ENCODE results near the gene TRAF3IP1. TPM values are rescaled to one million over a fixed set of nuclear protein-coding genes. Genes with fewer than 3 reads are reported as not detected.
"Not testable (repeated sequence)": the region's sequence is repeated elsewhere in the genome, so short reads cannot be mapped to it uniquely, and the experiment has no call there.

Gene TRAF3IP1
- total and polyA plus RNA-seq, 8 donors = 4.7 to 10.3 (median 6.9) TPM

DNA sequence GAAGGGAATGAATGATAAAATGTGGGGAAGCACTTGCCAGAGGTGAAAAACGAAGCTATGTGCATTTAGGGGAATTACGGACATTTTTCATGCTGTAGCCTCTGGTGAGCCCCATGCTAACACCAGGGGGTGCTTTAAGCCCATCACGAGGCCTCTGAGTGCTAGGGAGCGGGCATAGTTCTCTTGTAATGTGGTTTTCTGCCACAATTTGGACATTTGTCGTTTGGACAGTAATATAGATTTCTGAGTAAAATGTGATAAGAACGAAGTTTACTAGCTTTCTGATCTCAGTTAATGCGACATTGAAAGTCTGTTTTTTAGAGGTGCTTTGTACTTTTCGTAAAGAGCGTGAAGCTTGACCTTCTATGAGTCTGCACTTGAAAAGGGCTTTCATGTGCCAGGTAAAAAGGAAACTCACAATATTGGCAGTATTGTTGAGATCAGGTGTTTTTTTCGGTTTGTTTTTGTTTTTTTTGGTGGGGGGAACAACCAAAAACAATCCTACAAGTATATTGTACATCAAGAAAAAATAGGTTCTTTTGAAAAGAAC lies 50.6 kb downstream of the TRAF3IP1 start:
- Histone ChIP-seq H3K27ac (no peak overlapping the region), H3K9me3 (no peaks in the 10 kb centered on the region), H3K27me3 (no peaks in the 10 kb centered on the region), H3K4me3 (no peak overlapping the region), H3K36me3 (no peaks in the 10 kb centered on the region), H3K4me1 (peaks cover 0 to 3% (median 0%) of the 10 kb centered on the region in 3 donors)
- DNase-seq (peak in 4 of 6 donors; percentile 45 to 65 (median 46)), FAIRE-seq (no peak), ATAC-seq (peak; percentile 80 to 99 (median 98))
- WGBS, 2 donors = 27 to 29% methylated on average over 10 of the region's 10 CpGs
- intact Hi-C loops (cut with DNase I) = loop anchor here in 1 of 3 donors (10.0 kb wide), 1 partner anchor 54 kb away; the partner anchor contains the start of gene ASB1
- TF ChIP-seq, protein P1, sequence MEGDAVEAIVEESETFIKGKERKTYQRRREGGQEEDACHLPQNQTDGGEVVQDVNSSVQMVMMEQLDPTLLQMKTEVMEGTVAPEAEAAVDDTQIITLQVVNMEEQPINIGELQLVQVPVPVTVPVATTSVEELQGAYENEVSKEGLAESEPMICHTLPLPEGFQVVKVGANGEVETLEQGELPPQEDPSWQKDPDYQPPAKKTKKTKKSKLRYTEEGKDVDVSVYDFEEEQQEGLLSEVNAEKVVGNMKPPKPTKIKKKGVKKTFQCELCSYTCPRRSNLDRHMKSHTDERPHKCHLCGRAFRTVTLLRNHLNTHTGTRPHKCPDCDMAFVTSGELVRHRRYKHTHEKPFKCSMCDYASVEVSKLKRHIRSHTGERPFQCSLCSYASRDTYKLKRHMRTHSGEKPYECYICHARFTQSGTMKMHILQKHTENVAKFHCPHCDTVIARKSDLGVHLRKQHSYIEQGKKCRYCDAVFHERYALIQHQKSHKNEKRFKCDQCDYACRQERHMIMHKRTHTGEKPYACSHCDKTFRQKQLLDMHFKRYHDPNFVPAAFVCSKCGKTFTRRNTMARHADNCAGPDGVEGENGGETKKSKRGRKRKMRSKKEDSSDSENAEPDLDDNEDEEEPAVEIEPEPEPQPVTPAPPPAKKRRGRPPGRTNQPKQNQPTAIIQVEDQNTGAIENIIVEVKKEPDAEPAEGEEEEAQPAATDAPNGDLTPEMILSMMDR (IDR thresholded peaks at IDR 0.05) = peak; percentile 28 to 58 (median 52)

GRCh38 chr2:238372277-238372676 lies 52.0 kb downstream of the TRAF3IP1 start:
- not testable (repeated sequence) for H3K27me3 ChIP-seq, H3K27ac ChIP-seq, H3K4me1 ChIP-seq, FAIRE-seq, H3K36me3 ChIP-seq, ATAC-seq, H3K4me3 ChIP-seq, H3K9me3 ChIP-seq, DNase-seq
- intact Hi-C loops (cut with DNase I) = loop anchor here in 1 of 3 donors (10.0 kb wide), 1 partner anchor 53 kb away; the partner anchor contains the start of gene ASB1
- WGBS, 2 donors = 93 to 94% methylated on average over 3 of the region's 3 CpGs

DNA sequence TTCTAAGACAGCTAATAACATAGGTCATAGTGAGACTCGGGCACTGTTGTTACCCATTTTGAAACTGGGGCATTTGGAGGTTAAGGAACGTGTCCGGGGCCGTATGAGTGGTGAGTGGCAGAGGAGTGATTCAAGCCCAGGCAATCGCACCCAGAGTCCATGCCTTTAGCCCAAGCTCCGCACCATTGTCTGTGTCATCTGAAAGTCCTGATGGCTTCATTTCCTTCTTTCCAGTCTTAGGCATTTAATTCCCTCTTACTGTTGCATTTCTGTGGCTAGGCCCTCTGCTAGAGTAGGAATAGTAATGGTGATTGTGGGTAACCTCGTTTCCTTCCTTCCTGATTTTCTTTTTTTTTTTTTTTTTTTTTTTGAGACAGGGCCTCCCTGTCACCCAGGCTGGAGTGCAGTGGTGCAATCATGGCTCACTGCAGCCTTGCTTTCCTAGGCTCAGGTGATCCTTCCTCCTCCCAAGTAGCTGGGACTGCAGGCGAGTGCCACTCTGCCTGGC lies 56.6 kb downstream of the TRAF3IP1 start:
- Histone ChIP-seq H3K27ac (no peak overlapping the region), H3K36me3 (no peaks in the 10 kb centered on the region), H3K27me3 (no peaks in the 10 kb centered on the region), H3K9me3 (no peaks in the 10 kb centered on the region), H3K4me1 (peaks cover 0 to 23% (median 8%) of the 10 kb centered on the region in 3 donors), H3K4me3 (no peak overlapping the region)
- WGBS, 2 donors = 89 to 91% methylated on average over 8 of the region's 8 CpGs
- peak in 1 of 4 donors; percentile 36 for ATAC-seq
- FAIRE-seq = no peak
- intact Hi-C loops (cut with DNase I) = loop anchor here in 2 of 3 donors (5.0 to 10.0 kb wide), 2 partner anchors 48 to 85 kb away; partner anchors contain the start of gene ASB1 (in 1 of the 2)
- DNase-seq = no peak
- TF ChIP-seq, protein P1 (IDR thresholded peaks at IDR 0.05) = no peak

GRCh38 chr2:238378230-238379095 lies 58.1 kb downstream of the TRAF3IP1 start:
- FAIRE-seq = no peak
- Histone ChIP-seq H3K27ac (peak overlapping the region in 1 of 4 donors; percentile 6), H3K4me3 (no peak overlapping the region), H3K4me1 (peaks cover 0 to 23% (median 8%) of the 10 kb centered on the region in 3 donors), H3K9me3 (no peaks in the 10 kb centered on the region), H3K27me3 (no peaks in the 10 kb centered on the region), H3K36me3 (no peaks in the 10 kb centered on the region)
- WGBS, 2 donors = 85 to 86% methylated on average over 11 of the region's 11 CpGs
- no peak for DNase-seq
- TF ChIP-seq, protein P1 (IDR thresholded peaks at IDR 0.05) = no peak
- intact Hi-C loops (cut with DNase I) = loop anchor here in 2 of 3 donors (5.0 to 10.0 kb wide), 2 partner anchors 46 to 84 kb away; partner anchors contain the start of gene ASB1 (in 1 of the 2)
- ATAC-seq = no peak

Data from pancreas (tissue), 10 donors.